ENCODE data around the gene AGO1. TPM values are rescaled to one million over a fixed set of nuclear protein-coding genes. Genes with fewer than 3 reads are reported as not detected.
A peak's percentile ranks its signal among the peaks of the same experiment; 100 is the strongest.

AGO1 gene
- polyA plus RNA-seq (13.0 and 15.0 TPM in 2 replicates), polyA minus RNA-seq (30.4 and 38.5 TPM in 2 replicates)

- Histone ChIP-seq H3F3A (ENCODE audit: insufficient read depth, low read length, poor library complexity, severe bottlenecking) (no peaks in the 10 kb centered on the region), H3K27ac (ENCODE audit: low read length) (peak within 1 kb of the TSS; percentile 82), H3K36me3 (ENCODE audit: insufficient read depth, low read length) (no peaks in the 10 kb centered on the region), H3K9ac (ENCODE audit: low read length) (peak within 1 kb of the TSS; percentile 96), H3K4me2 (ENCODE audit: low read length) (peak within 1 kb of the TSS; percentile 99), H3K4me3 (ENCODE audit: low read length) (peak within 1 kb of the TSS; percentile 99), H3K9me2 (ENCODE audit: insufficient read depth, low read length) (no peaks in the 10 kb centered on the region), H3K79me2 (replicated peaks; ENCODE audit: insufficient read depth, low read length) (peaks cover 44% of the 10 kb centered on the region), H3K9me3 (ENCODE audit: low read length) (no peaks in the 10 kb centered on the region), H4K20me1 (ENCODE audit: insufficient read depth) (no peaks in the 10 kb centered on the region), H2AFZ (ENCODE audit: low read depth, low read length) (peak within 1 kb of the TSS; percentile 77), H3K27me3 (ENCODE audit: insufficient read depth, low read depth, low read length) (no peaks in the 10 kb centered on the region)
- TF ChIP-seq SMC3 (conservative IDR thresholded peaks at IDR 0.05; ENCODE audit: poor library complexity) (peak; percentile 65), EP300 (conservative IDR thresholded peaks at IDR 0.05; ENCODE audit: poor library complexity, severe bottlenecking) (peak; percentile 49), CTCF (IDR thresholded peaks at IDR 0.05; ENCODE audit: poor library complexity, severe bottlenecking) (peak; percentile 99), EZH2 (IDR thresholded peaks at IDR 0.05; ENCODE audit: borderline replicate concordance, insufficient read depth, low read length, poor library complexity, severe bottlenecking) (no peak), POLR2AphosphoS5 (IDR thresholded peaks at IDR 0.05) (peak; percentile 96), TAF1 (IDR thresholded peaks at IDR 0.05; ENCODE audit: low read depth) (no peak), MXI1 (conservative IDR thresholded peaks at IDR 0.05; ENCODE audit: poor library complexity, severe bottlenecking) (peak; percentile 84), RAD21 (conservative IDR thresholded peaks at IDR 0.05) (peak; percentile 52)
- TF ChIP-seq, protein P1, sequence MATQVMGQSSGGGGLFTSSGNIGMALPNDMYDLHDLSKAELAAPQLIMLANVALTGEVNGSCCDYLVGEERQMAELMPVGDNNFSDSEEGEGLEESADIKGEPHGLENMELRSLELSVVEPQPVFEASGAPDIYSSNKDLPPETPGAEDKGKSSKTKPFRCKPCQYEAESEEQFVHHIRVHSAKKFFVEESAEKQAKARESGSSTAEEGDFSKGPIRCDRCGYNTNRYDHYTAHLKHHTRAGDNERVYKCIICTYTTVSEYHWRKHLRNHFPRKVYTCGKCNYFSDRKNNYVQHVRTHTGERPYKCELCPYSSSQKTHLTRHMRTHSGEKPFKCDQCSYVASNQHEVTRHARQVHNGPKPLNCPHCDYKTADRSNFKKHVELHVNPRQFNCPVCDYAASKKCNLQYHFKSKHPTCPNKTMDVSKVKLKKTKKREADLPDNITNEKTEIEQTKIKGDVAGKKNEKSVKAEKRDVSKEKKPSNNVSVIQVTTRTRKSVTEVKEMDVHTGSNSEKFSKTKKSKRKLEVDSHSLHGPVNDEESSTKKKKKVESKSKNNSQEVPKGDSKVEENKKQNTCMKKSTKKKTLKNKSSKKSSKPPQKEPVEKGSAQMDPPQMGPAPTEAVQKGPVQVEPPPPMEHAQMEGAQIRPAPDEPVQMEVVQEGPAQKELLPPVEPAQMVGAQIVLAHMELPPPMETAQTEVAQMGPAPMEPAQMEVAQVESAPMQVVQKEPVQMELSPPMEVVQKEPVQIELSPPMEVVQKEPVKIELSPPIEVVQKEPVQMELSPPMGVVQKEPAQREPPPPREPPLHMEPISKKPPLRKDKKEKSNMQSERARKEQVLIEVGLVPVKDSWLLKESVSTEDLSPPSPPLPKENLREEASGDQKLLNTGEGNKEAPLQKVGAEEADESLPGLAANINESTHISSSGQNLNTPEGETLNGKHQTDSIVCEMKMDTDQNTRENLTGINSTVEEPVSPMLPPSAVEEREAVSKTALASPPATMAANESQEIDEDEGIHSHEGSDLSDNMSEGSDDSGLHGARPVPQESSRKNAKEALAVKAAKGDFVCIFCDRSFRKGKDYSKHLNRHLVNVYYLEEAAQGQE (IDR thresholded peaks at IDR 0.05; ENCODE audit: borderline replicate concordance) = peak; percentile 81
These were observed at the start of gene AGO1 for GRCh38 chr1:35882945-35883634. Gene AGO1 (plus strand): TSS chr1:35883209. CDS start chr1:35883422, 213 bp downstream.

- H3K4me3 ChIP-seq (ENCODE audit: low read length) = no peak overlapping the region
- H3K27me3 ChIP-seq (ENCODE audit: insufficient read depth, low read depth, low read length) = no peaks in the 10 kb centered on the region
- no peaks in the 10 kb centered on the region for H3K79me2 ChIP-seq (replicated peaks; ENCODE audit: insufficient read depth, low read length)
- TF ChIP-seq SMC3 (conservative IDR thresholded peaks at IDR 0.05; ENCODE audit: poor library complexity) (no peak), CTCF (IDR thresholded peaks at IDR 0.05; ENCODE audit: poor library complexity, severe bottlenecking) (no peak), EZH2 (IDR thresholded peaks at IDR 0.05; ENCODE audit: borderline replicate concordance, insufficient read depth, low read length, poor library complexity, severe bottlenecking) (no peak), POLR2AphosphoS5 (IDR thresholded peaks at IDR 0.05) (no peak), TAF1 (IDR thresholded peaks at IDR 0.05; ENCODE audit: low read depth) (no peak), EP300 (conservative IDR thresholded peaks at IDR 0.05; ENCODE audit: poor library complexity, severe bottlenecking) (no peak), RAD21 (conservative IDR thresholded peaks at IDR 0.05) (no peak), MXI1 (conservative IDR thresholded peaks at IDR 0.05; ENCODE audit: poor library complexity, severe bottlenecking) (no peak)
- TF ChIP-seq, protein P1 (IDR thresholded peaks at IDR 0.05; ENCODE audit: borderline replicate concordance) = no peak
- H3K27ac ChIP-seq (ENCODE audit: low read length) = no peak overlapping the region
- no peaks in the 10 kb centered on the region for H4K20me1 ChIP-seq (ENCODE audit: insufficient read depth)
- no peak overlapping the region for H3K4me2 ChIP-seq (ENCODE audit: low read length)
- H3K9me2 ChIP-seq (ENCODE audit: insufficient read depth, low read length) = no peaks in the 10 kb centered on the region
- H3K36me3 ChIP-seq (ENCODE audit: insufficient read depth, low read length) = no peaks in the 10 kb centered on the region
- no peaks in the 10 kb centered on the region for H3F3A ChIP-seq (ENCODE audit: insufficient read depth, low read length, poor library complexity, severe bottlenecking)
- H3K9me3 ChIP-seq (ENCODE audit: low read length) = no peaks in the 10 kb centered on the region
- no peak overlapping the region for H3K9ac ChIP-seq (ENCODE audit: low read length)
- no peak overlapping the region for H2AFZ ChIP-seq (ENCODE audit: low read depth, low read length)
These were observed 49.6 kb upstream of the AGO1 start for GRCh38 chr1:35833395-35833794.

Measured in neural cell (in vitro differentiated cells).